Left ventricle myocardium inferior (tissue), 1 donor: ENCODE data around the gene FAM222A. TPM values are rescaled to one million over a fixed set of nuclear protein-coding genes. Genes with fewer than 3 reads are reported as not detected.

ENCODE experiments used
- DNase-seq: peaks from one replicate; pipeline ENCODE4 v3.0.0-alpha.2; 2020
- H3K27ac ChIP-seq: fragments of 200-600 bp; replicated peaks from 2 replicates; pipeline ENCODE4 v1.8.0; 2021
- H3K27me3 ChIP-seq: fragments of 200-600 bp; 2 replicates; pipeline ENCODE4 v1.8.0; 2021; ENCODE audit warnings: low read depth
- H3K36me3 ChIP-seq: fragments of 200-600 bp; 2 replicates; pipeline ENCODE4 v1.8.0; 2021
- H3K4me1 ChIP-seq: fragments of 200-600 bp; 2 replicates; pipeline ENCODE4 v1.8.0; 2021
- H3K4me3 ChIP-seq: fragments of 200-600 bp; 2 replicates; pipeline ENCODE4 v1.8.0; 2021; ENCODE audit warnings: mild to moderate bottlenecking, moderate library complexity
- H3K9me3 ChIP-seq: fragments of 200-600 bp; replicated peaks from 2 replicates; pipeline ENCODE4 v1.8.0; 2021
- intact Hi-C: fragments of 100-400 bp; cut with micrococcal nuclease; formaldehyde crosslinking; loops from one replicate; pipeline ENCODE4 v1.11.0; 2022
- total RNA-seq: library from RNA; stranded (reverse); fragmentation: NEBNext Ultra II Directional; extraction: Animal tissue kit (Norgen Biotek cat#: 25700); gene quantifications from one replicate; pipeline ENCODE4 v1.2.1, GENCODE V29; 2021
- TF ChIP-seq, protein P1 (sequence below): fragments of 200-600 bp; IDR thresholded peaks from 2 replicates; pipeline ENCODE4 v1.8.0; 2021; ENCODE audit warnings: antibody characterized with exemption, mild to moderate bottlenecking, borderline replicate concordance
- donor health status: DM: no; HTN: yes; CAD: no; lungs with severe emphysema.

FAM222A gene
- total RNA-seq, 1 donor from 2014 or later, result 20.0 TPM

DNA sequence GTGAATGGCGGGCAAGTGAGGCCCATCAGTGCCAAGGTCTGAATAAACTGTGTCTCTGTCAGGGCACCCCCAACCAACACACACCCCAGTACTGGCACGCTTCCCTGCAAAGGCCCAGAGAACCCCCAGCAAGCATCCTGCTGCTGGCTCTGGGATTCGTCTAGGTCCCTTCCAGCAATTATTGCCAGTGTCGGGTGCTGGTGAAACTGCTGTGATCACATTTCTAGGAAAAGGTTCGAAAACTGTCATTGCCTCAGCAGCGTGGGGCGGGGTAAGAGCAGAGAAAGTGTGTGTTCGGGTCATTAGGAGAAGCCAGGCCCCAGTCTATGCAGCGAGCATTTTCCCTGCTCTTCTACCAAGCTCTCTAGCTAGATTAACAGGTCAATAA, 2.5 kb downstream of the FAM222A start:
- H3K36me3 ChIP-seq, result no peaks in the 10 kb centered on the region
- H3K27ac ChIP-seq, result peak overlapping the region; percentile 82
- no peak for DNase-seq
- TF ChIP-seq, protein P1, sequence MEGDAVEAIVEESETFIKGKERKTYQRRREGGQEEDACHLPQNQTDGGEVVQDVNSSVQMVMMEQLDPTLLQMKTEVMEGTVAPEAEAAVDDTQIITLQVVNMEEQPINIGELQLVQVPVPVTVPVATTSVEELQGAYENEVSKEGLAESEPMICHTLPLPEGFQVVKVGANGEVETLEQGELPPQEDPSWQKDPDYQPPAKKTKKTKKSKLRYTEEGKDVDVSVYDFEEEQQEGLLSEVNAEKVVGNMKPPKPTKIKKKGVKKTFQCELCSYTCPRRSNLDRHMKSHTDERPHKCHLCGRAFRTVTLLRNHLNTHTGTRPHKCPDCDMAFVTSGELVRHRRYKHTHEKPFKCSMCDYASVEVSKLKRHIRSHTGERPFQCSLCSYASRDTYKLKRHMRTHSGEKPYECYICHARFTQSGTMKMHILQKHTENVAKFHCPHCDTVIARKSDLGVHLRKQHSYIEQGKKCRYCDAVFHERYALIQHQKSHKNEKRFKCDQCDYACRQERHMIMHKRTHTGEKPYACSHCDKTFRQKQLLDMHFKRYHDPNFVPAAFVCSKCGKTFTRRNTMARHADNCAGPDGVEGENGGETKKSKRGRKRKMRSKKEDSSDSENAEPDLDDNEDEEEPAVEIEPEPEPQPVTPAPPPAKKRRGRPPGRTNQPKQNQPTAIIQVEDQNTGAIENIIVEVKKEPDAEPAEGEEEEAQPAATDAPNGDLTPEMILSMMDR, result no peak
- H3K4me3 ChIP-seq, result peak overlapping the region; percentile 84
- peaks cover 34% of the 10 kb centered on the region for H3K27me3 ChIP-seq
- intact Hi-C loops, result no loop called here
- H3K4me1 ChIP-seq, result peaks cover 90% of the 10 kb centered on the region
- no peaks in the 10 kb centered on the region for H3K9me3 ChIP-seq

DNA sequence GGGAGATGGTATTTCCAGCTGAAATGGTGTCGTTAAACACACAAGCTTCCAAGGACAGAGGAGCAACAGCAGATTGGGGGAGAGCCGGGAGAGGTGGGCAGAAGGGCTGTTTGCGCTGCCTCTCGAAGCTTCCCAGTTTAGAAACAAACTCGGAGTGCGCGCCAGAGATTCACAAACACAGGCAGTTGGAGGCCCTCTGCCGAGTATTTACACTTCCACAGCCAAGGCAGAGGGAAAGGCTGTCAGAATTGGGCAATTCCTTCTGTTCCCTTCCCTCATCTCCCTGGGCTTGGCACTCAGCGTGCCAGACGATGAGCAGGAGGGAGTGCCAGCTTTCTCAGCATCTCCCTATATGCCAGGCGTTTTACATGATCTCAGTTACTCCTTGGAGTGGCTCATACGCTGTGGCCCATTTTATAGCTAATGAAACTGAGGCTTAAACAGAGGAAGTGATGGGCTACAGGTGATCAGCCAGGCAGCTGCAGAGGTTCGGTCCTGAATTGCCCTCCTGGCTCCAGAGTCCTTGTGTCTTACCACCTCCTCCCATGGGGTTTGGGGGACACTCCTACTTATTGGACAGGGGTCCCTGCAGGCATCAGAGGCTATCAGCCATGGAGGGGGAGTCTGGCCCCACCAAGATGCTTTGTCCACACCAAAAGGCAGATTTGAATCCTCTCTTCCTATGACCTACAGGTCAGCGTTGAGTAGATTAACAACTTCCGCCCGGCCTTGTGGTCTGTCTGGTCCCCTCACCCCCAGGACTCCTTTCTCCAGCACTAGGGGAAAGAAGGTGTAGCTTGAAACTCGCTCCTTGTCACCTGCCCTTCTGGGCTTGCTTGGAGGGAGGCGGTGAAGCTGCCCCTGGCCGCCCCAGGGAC, 3.1 kb downstream of the FAM222A start:
- Histone ChIP-seq H3K9me3 (no peaks in the 10 kb centered on the region), H3K4me1 (peaks cover 94% of the 10 kb centered on the region), H3K27me3 (peaks cover 28% of the 10 kb centered on the region), H3K27ac (peak overlapping the region; percentile 82), H3K4me3 (peak overlapping the region; percentile 84), H3K36me3 (no peaks in the 10 kb centered on the region)
- peak; percentile 30 for DNase-seq
- intact Hi-C loops, result no loop called here
- TF ChIP-seq, protein P1, result no peak

DNA sequence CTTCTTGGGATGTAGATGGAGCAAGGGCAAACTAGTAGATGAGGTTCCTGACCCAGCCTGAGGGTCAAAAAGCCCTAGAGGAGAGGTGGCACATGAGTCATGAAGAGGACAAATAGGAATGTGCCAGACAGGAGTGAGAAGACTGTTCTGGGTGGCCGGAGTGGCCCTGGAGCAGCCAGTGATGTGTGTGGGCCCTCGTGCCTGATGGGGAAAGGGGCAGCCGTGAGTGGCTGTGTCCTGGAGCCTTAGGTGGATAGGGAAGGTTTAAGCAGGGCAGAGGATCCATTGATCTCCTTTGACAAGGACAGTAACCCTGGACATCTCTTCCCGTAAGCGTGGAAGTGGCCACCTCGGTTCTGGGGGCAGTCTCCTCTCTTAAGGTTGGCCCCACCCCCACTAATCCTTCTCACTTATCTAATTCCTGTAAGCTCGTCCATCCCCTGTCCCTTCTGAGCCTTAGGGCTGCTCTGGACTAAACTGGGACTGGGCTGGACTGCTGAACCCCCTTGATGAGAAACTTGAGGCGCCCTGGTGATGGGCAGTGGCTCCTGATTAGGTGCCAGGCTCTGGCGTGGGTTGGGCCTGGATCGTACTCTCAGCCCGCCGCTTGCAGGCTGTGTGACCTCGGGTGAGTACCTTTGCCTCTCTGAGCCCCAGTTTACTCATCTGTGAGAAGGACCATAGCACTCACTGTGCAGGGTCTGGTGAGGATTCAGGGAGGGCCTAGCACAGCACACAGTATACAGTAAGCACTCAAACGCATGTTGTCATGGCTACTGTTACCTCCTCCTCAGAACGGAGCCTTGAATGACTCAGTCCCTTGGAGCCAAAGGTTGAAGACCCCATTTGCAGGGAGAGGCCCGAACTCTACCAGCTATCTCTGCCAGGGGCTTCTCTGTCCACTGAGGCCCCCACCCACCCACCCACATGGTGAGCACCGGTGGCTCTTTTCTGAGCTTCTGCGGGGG, 4.0 kb downstream of the FAM222A start:
- Histone ChIP-seq H3K27ac (no peak overlapping the region), H3K4me3 (no peak overlapping the region), H3K9me3 (no peaks in the 10 kb centered on the region), H3K36me3 (no peaks in the 10 kb centered on the region), H3K4me1 (peaks cover 94% of the 10 kb centered on the region), H3K27me3 (peaks cover 18% of the 10 kb centered on the region)
- intact Hi-C loops, result no loop called here
- TF ChIP-seq, protein P1, result no peak
- no peak for DNase-seq

DNA sequence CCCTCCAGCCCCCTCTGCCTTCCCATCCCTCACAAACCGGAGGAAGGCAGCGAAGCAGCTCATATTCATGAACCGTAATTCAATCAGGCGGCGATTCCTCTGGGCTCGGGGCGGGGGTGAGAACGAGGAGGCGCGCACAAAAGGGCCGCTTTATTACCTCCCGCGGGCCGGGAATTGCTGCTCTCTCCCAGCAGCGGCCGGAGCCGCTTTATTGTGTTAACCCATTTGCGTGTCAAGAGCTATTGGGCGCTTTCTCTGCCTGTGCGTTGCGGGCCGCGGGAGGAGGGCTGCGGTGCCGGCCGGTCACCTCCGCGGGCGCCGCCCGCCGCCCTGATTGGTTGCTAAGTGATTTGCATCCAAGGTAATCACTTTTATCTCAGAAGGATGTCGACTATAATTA, 4.8 kb downstream of the FAM222A start:
- no peak overlapping the region for H3K27ac ChIP-seq
- intact Hi-C loops, result no loop called here
- DNase-seq, result no peak

More for the DNA sequence above, 4.8 kb downstream of the FAM222A start:
- H3K9me3 ChIP-seq, result no peaks in the 10 kb centered on the region
- TF ChIP-seq, protein P1, result no peak
- peaks cover 94% of the 10 kb centered on the region for H3K4me1 ChIP-seq
- H3K36me3 ChIP-seq, result no peaks in the 10 kb centered on the region
- H3K4me3 ChIP-seq, result no peak overlapping the region
- peaks cover 18% of the 10 kb centered on the region for H3K27me3 ChIP-seq
